AG08396 (cell line): ENCODE data around the gene SLC25A33.
"Not testable (repeated sequence)": the region's sequence is repeated elsewhere in the genome, so short reads cannot be mapped to it uniquely, and the experiment has no call there.

Experiments used
- DNase-seq: peaks from one replicate; pipeline ENCODE4 v3.0.0; 2012; ENCODE audit warnings: low spot score, mixed read lengths

Gene SLC25A33, protein sequence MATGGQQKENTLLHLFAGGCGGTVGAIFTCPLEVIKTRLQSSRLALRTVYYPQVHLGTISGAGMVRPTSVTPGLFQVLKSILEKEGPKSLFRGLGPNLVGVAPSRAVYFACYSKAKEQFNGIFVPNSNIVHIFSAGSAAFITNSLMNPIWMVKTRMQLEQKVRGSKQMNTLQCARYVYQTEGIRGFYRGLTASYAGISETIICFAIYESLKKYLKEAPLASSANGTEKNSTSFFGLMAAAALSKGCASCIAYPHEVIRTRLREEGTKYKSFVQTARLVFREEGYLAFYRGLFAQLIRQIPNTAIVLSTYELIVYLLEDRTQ

DNA sequence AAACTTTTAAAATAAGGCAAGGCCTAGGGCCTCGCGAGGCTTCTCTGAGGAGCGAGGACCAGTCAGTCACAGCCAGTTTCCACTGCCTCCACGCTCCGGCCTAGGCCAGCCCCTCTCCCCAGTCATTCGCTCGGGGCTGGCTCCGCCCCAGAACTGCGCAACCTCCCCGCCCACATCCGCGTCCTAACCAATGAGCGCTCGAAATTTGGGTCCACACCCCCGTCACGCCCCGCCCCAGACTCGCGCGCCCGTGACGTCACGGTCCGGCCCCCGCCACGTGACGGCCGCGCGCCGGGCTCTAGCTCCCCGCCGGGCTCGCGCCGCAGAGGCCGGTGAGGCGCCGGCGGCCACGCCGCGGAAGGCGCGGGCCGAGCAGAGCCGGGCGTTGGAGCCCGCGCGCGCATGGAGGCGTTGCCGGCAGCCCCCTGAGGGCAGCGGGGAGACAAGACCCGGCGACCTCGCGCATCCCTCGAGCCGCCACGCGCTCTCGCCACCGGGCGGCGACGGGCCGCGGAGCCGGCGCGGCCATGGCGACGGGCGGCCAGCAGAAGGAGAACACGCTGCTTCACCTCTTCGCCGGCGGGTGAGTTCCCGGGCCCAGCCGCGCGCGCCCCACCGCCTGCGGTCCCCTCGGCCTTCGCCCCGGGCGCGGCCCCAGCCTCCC is at the start of gene SLC25A33:
Gene SLC25A33 (plus strand): TSS at position 301 of the 664 bp plus-strand sequence. CDS start 227 bp downstream, at position 528.
- DNase-seq = peak; percentile 97

DNA sequence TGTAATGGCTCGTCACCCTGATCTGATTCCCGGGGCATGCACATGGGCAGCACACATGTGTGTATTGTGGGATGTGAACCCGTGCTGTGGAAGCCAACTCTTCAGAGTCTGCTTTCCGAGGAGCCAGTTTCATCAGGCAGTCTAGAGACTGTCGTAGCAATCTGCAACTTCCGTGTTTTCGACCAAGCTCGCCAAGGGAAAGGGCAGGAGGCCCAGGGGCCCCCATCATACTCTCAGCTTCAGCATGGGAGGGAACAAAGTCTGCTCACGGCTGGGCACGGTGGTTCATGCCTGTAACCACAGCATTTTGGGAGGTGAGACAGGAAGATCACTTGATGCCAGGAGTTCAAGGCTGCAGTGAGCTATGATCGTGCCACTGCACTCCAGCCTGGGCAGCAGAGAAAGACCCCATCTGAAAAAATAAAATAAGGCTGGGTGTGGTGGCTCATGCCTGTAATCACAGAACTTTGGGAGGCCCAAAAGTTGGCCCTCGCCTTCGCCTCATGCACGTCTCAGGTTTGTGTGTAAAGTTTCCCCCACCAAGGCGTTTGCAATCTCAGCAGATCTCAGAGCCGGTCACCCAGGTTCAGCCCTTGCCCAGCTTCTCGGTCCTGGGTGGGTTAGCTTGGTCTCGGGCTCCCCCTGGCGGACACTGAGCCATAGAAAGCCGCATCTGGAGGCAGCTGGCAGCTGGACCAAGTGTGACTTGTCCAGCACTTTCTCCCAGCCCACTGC is 48.5 kb upstream of the SLC25A33 start:
- DNase-seq = peak; percentile 89

DNA sequence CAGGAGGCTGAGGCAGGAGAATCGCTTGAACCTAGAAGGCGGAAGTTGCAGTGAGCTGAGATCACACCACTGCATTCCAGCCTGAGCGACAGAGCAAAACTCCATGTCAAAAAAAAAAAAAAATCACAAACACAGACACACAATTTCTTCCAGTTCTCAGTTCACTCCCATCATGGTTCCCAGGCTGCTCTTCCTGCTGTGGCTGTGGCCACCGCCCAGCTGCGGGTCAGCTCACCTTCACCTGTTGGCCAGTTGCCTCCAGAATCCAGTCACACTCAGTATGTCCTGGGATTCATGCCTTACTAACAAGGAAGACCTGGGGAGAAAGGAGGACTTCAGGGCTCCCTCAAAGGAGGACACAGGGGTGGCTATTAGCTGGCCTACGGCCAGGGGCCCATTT is 45.9 kb upstream of the SLC25A33 start:
- DNase-seq = no peak

DNA sequence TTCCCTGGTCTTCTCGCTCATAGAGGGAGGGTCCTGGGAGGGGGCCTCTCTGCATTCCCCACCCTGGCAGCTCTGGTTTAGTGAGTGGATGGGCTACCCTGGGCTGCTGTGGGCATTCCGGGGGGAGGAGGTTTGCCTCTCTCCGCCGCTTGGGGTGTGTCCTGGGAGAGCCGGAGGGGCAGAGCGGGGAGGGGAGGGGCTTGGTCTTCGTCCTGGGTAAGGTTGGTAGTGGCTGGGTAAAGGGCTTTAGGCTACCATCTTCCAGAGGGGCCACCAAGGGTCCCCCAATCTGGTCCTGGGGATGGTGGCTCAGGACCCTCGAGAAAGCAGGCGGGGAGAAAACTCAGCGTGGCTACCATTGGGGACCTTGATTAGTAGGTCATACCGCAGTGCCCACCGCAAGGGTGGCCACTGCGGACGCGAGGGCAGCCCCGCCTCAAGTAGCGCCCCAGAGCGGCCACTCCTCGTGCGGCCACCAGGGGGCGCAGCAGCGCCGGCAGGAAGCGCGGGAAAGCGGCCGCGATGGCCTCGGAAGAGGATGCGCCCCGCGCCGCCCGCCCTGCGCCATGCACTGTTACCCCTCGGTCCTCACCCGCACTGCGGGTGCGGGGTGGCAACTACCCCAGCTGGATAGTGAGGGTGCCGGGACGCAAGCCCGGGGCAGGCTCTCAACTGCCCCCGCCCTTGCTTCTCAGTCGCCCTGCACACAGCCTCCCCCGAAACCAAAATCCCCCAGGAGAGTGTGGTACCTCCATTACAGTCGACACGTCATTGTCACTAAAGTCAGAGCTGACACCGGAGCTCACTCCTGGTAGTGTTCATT is 44.1 kb upstream of the SLC25A33 start:
- DNase-seq = peak; percentile 77

DNA sequence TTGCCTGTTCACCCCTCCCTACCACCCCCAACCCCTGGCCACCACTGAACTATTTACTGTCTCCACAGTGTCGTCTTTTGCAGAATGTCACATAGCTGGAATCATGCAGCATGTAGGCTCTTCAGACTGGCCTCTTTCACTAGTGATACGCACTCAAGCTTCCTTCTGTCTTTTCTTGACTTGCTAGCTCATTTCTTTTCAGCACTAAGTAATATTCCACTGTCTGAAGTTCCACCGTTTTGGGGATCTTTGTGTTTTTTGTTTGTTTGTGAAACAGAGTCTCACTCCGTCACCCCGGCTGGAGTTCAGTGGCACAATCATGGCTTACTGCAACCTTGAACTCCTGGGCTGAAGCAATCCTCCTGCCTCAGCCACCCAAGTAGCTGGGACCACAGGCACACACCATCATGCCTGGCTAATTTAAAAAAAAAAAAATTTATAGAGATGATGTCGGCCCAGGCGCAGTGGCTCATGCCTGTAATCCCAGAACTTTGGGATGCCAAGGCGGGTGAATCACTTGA is 43.4 kb upstream of the SLC25A33 start:
- no peak for DNase-seq

DNA sequence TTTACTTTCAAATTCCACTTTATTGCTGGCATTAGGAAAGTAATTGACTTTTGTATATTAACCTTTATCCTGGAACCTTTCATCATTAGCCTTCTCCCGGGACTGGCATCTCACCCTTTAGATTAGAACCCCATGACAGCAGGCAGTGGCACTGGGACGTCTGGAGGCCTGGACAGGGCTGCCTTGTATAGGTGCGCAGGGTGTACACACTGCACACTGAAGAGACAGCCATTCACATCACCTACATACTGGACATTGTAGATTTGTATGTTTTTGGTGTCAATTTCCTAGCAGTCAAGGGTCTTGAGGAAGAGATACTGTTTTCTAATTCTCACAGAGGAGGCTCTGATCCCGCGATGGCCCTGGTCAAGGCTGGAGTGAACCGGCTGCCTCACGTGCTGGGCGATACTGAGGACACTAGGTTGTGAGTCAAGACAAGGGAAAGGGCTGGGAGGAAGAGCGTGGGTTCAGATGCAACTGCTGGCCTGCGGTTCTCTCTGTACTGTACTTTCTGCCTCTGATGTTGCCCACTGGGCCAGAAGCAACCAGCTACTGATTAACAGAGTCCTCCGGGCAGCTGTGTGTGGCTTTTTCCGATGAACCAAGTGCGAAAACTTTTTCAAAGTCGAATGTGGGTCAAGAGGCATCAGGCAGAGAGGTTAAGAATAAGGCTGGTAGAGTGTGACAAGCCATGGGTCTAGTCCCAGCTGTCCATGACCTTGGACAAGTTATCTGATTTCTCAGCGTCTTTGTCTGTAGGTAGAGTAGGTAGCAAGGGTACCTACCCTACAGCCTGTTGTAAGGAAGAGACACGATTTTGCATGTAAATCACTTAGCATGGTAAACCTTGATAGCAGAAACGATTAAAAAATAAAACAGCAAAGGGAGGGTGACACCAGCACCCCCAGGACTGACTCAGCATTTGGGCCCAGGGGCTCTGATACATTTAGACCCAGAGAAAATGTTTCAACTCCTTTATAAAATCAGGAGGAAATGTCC is 38.2 kb upstream of the SLC25A33 start:
- no peak for DNase-seq

DNA sequence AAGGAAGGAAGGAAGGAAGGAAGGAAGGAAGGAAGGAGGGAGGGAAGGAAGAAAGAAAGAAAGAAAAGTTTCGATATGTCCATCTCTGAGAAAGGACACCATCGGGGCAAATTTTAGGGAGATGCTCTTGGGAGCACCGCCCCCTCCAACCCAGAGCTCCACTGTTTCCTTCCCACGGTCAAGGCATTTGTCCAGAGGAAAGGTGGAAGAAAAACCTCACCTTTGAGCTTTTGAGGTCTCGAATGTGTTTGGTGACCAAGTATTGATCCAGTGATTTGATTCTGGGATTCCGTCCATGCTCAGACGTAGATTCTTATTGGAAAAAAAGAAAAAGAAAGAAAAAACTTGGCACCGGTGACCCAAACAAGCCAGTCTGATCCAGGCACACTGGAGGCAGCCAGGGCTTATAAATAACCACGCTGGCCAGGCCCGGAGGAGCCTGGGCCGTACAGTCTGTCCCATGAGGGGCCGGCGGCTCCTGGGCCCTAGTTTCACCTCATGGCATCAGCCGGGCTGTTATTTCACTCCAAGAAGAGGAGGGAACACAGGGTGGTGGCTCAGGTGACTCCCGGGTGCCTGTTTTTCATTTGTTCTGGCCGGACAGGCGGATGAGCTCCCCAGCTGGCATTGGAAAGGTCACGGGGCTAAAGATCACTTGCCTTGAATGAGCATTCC is 36.1 kb upstream of the SLC25A33 start:
- no peak for DNase-seq

DNA sequence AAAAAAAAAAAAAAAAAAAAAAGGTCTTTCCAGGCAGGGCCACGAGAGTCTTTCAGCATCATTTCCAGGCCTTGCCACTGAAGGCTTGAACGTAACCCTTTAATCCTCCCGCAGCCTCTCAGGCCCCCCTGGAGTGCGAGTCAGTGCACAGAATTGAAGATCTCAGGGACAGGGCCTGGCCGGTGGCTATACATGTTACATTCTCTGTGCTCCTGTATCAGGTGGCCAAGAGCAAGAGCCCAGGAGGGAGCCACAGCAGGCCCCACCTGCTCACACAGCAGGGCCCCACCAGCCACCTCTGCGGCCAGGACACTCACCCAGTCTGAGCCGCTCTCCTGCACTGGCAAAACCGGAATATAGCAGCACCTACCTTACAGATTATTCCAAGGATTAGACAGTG is 34.1 kb upstream of the SLC25A33 start:
- no peak for DNase-seq

DNA sequence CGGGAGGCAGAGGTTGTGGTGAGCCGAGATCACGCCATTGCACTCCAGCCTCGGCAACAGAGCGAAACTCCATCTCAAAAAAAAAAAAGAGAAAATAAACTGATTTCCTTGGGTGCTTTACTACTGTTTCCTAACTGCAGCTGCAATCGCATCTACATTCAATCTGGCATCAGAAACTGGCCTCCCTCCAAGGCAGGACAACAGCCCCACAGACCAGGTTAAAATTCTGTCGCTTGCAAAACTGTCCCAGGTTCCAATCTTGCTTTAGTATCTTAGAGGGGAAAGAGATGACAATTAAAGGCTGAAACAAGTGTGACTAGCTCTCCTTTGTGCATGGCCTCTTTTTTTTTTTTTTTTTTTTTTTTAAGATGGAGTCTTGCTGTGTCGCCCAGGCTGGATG is 32.4 kb upstream of the SLC25A33 start:
- no peak for DNase-seq

DNA sequence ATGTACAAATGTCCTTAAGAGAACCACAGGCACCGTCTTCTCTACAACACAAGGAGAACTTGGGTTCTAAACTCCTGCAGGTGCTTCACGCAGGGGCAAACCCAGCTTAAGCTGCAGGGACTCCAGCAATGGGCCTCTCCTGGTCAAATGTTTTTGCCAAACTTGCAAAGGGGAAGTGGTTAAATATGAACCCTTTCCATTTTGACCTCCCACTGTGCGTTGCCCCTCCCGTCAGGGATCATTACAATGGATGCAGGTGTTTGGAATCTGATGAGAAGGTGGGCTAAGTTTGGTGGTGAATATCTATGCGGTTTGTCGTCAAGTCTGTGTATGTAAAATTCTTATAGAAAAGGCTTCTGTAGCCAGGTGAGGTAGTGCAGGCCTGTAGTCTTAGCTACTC is 29.1 kb upstream of the SLC25A33 start:
- no peak for DNase-seq

DNA sequence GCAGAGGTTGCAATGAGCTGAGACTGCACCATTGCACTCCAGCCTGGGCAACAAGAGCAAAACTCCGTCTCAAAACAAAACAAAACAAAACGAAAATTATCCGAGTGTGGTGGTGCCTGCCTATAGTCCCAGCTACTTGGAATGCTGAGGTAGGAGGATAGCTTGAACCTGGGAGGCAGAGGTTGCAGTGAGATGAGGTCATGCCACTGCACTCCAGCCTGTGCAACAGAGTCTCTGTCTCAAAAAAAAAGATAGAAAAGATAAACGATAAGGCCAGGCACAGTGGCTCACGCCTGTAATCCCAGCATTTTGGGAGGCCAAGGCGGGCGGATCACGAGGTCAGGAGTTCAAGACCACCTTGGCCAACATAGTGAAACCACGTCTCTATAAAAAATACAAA is 23.7 kb upstream of the SLC25A33 start:
- DNase-seq = not testable (repeated sequence)

DNA sequence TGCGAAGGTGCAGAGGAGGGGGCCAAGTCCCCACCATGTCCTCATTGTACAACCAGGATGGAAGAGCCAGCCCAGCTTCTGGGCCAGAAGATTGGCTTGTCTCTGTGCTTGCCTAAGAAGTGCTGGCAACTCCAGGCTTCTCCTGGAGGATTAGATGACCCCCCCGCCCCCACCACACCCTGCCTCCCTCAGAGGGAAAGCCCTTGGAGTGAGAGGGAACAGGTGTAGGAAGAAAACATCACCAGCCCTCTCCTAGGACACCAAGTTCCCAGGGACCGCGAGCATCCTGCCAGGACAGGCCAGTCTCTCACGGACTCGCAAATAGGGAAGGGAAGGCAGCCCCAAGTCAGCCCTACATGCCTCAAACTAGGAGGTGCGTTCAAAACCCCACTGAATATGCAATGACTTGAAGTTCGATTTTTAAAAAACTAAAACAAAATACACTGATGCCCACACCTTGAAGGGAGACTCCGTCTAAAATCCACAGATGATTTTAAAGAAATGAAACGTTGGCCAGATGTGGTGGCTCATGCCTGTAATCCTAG is 20.7 kb upstream of the SLC25A33 start:
- no peak for DNase-seq

DNA sequence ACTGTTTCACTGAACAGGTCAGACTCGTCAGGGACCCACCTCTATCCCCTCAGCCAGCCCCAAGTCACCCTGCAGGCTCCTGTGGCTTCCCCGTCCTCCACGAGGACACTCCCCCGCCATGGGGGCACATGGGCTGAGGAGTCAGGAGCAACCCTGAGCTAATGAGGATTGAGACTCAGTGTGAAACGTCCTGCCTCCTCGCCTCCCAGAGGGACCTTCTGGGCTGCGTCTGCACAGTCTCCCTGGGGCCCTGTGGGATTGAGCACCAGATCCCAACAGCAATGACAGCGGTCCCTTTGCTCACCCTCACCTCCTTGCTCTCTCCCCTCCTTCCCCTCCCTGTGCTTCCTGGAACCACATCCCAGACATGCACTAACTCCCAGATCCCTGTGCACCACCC is 18.9 kb upstream of the SLC25A33 start:
- no peak for DNase-seq

DNA sequence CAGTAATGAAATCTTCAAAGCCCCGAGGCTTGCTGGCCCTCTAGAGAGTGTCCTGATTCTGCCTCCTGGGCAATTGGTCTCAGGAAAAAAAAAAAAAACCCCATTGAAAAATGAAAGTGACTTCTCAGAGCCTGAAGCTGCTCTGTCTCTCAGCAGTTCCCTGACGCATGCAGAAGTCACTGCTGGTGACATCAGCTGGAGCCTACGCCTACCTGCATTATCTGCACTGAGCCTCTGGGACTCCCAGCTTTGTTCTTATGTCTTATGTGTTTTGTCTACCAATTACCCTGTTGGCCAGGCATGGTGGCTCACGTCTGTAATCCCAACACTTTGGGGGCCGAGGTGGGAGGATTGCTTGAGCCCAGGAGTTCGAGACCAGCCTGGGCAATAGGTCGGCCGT is 10.1 kb upstream of the SLC25A33 start:
- no peak for DNase-seq

DNA sequence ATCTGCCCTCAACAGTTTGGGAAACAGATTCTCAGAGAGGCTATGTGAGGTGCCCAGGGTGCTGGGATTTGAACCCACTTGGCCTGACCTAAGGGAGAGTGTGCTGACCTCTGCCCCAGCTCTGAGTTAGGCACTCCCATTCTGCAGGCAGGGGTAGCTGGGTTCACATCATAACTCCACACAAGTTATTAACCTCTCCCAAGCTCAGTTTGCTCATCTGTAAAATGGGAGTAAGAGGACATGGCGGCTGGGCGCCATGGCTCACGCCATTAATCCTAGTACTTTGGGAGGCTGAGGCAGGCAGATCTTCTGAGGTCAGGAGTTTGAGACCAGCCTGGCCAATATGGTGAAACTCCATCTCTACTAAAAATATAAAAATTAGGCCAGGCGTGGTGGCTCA is 8.9 kb upstream of the SLC25A33 start:
- no peak for DNase-seq

DNA sequence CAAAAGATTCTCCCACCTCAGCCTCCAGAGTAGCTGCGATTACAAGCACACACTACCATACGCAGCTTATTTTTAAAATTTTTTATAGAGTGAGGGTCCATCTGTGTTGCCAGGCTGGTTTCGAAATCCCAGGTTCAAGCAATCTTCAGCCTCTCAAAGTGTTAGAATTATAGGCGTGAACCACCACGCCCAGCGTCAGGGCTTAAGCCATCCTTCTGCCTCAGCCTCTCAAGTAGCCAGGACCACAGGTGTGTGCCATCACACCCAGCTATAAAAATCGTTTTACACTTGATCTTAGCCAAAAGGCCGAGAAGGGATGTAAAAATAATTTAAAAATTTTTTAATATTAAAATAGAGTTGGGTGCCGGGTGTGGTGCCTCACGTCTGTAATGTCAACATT is 4.3 kb upstream of the SLC25A33 start:
- DNase-seq = no peak

DNA sequence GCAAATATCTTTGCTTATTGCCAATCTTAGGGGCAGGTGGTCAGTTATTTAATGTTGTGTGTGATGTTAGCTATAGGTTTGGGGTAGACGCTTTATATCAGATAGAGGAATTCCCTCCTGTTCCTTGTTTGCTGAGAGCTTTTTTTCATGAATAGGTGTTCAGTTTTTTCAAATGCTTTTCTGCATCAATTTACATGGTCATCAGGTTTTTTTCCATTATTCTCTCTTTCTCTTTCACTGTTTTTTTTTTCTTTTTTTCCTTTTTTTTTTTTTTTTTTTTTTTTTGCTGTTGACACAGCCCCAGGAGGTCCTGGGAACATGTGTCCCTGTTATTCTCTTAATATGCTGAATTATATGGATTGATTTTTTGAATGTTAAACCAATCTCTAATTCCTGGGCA is 3.0 kb upstream of the SLC25A33 start:
- DNase-seq = no peak

DNA sequence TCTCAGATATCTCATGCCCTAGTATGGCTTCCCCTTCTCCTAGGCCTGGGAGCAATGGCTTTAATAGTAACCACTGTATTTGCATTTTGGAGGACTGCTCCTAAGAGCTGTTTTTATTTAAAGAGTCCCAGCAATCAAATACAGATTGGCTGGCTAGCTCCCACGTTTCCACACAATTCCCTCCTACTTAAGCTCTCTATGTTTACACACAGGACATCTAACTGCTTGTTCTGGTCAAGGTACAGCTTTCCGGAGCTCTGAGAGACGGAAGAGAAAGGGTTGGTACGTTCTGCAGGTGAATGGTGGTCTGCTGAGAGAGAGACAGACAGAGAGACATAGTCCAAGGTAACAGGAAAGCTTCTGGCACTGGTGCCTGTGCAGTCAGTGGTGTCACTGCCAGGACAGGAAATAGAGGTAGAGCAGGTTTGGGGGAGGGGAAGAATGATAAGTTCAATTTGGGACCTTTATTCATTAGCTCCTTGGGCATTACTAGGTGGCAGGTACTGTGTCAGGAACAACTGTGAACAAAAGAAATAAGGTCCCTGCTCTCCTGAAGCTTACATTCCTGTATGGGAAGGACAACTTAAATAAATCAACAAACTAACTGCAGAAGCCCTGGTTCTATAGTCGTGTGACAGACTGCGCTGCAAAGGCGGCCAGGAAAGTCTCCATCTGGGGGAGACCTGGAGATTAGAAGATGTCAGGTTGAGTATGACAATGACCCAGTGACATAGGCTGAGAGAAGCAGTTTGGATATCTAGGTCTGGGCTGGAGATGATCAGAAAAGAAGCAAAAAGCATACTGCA is 1.2 kb upstream of the SLC25A33 start:
- no peak for DNase-seq

DNA sequence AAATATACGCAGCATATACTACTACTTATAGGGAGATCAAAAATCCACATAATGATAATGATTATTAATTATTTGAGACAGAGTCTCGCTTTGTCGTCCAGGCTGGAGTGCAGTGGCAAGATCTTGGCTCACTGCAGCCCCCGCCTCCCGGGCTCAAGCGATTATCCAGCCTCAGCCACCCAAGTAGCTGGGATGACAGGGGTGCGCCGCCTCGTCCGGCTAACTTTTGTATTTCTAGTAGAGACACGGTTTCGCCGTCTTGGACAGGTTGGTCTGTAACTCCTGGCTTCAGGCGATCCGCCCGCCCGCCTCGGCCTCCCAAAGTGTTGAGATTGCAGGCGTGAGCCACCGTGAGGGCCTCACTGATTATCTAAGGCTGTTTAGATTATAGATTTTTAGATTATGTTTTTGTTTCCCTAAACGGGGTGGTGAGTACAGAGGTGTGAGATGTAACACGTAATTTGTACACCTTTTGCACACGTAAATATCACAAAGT is 548 bp upstream of the SLC25A33 start:
- no peak for DNase-seq
